CD4-positive, alpha-beta T cell treated with Interferon alpha-2 for 1 hour (primary cell): ENCODE results near the gene LAYN.
A peak's percentile ranks its signal among the peaks of the same experiment; 100 is the strongest.

Experiments used
- DNase-seq, 2 donors: peaks; one replicate each; pipeline ENCODE4 v3.0.0-alpha.2; 2020 to 2022

The LAYN gene

DNA sequence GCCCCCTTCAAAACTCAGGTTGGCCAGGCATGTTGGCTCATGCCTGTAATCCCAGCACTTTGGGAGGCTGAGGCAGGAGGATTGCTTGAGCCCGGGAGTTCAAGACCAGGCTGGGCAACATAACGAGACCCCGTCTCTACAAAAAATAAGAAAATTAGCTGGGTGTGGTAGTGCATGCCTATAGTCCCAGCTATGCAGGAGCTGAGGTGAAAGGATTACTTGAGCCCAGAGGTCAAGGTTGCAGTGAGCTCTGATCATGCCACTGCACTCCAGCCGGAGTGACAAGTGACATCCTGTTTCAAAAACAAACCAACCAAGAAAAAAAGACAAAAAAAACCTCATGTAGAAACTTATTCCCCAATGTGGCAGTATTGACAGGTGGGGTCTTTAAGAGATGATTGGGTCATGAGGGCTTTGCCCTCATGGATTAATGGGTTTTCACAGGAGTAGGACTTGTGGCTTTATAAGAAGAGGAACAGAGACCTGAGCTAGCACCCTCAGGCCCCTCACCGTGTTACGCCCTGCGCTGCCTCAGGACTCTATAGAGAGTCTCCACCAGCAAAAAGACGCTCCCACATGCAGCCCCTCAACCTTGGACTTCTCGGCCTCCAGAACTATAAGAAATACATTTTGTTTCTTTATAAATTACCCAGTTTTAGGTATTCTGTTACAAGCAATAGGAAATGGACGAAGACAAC is 22.3 kb downstream of the LAYN start:
- DNase-seq: no peak

DNA sequence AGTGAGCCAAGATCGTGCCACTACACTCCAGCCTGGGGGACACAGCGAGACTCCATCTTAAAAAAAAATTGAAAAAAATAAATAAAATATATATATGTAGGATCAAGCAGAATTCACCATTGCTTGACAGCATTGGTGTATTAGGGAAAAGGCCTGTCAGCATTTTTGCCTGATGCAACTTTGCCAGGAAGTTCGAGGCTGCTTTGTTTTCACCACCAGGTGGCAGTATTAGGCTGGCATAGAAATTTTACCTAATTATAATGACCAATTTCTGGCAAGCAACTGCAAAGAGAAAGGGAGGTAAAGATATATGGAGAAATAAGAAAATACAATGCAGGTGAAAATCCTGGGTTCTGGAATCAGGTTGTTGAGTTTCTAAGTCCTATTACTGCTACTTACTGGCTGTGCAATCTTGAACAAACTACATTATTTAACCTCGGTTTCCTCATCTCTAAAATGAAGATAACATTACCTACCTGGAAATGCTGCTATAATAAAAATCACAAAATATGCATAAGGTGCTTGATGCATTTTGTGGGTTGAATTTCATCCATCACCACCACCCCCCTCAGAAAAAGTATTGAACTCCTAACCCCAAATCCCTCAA is 24.7 kb downstream of the LAYN start:
- DNase-seq: peak; percentile 45 to 73

DNA sequence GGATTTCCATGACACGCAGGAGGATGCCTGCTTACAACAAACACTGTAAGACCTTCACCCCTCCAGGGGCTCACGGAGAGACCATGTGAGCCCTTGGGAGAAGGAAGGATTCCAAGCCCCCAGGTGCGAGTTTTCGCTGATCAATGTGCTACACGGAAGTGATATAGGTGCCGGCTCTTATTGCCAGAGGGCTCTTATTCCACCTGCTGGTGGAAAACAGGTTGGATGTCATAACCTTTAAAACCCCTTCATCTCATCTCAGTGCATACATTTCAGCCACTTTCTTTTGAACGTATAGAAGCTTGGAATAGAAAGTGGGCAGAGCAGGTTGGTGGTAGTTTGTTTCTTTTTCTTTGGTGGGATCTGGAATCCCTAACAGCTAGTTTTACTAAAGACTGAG is 25.8 kb downstream of the LAYN start:
- DNase-seq: no peak

DNA sequence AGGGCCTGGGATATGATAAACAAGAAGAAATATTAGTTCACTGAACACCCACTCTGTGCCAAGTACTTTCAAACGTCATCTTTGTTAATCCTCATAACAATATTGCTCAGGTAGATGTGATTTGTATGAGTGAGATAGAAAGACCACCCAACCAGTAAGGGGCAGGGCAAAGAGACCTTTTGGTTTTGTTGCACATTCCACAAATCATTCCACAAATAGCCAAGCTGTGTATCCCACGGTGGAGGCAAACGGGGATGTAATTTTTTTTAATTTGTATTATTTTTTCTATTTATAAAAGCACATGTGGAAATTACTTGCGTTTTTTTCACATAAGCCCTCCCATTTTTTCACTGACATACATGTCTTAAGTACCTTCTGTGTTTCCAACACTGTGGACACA is 29.0 kb downstream of the LAYN start:
- no peak for DNase-seq

DNA sequence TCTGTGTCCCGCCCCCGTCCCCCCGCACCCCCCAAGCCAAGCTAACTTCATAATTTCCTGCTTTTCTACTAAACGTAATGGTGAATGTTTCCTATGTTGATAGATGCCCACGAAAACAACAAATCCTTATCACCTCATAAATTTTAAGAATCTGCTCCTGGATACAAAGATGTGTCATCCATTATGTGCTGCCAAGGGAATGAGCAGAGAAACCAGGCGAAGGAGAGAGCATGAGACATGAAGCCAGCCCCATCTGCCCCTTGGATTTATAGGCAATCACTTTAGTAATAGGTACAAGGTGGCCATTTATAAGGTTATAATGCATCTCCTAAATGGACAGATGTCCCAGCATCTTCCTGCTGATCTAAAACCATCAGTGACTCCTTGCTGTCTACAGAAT is 30.3 kb downstream of the LAYN start:
- DNase-seq: no peak

- DNase-seq: no peak
Measured at GRCh38 chr11:111571829-111572501, 31.4 kb downstream of the LAYN start.

DNA sequence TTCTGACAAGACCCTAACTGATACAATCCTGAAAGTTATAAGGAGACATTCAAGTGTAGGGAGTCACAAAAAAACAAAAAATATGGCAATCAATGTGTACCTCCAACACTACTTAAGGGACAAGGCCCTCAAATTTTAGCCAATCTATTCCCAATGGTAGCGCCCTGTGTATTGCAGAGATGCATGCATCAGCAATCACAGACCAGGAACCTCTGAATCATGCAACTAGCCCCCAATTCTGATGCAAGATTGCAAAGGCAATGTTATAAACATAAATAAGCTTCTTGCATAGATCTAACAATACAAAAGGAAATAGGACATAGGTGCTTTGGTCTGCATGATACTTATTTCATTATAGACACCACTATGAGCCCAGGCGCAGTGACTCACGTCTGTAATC is 32.1 kb downstream of the LAYN start:
- no peak for DNase-seq

DNA sequence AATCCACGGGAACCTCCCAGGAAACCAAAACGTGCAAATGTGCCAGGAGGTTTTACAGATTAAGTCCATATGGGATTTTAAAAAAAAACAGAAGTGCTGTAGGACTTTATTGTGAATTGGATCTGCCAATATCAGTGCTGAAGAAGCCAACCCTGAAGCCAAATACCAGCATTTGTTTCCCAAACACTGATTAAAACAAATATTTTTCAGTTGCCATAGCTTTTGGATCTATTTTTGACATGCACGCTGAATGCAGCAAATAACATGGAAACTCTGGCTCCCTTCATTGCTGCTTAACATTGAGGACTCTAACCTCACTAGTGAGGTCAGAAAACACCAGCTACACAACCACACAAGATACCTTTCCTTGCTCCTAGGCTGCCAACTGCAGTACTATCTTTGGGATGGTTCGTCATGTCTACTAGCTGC is 33.3 kb downstream of the LAYN start:
- DNase-seq: no peak

DNA sequence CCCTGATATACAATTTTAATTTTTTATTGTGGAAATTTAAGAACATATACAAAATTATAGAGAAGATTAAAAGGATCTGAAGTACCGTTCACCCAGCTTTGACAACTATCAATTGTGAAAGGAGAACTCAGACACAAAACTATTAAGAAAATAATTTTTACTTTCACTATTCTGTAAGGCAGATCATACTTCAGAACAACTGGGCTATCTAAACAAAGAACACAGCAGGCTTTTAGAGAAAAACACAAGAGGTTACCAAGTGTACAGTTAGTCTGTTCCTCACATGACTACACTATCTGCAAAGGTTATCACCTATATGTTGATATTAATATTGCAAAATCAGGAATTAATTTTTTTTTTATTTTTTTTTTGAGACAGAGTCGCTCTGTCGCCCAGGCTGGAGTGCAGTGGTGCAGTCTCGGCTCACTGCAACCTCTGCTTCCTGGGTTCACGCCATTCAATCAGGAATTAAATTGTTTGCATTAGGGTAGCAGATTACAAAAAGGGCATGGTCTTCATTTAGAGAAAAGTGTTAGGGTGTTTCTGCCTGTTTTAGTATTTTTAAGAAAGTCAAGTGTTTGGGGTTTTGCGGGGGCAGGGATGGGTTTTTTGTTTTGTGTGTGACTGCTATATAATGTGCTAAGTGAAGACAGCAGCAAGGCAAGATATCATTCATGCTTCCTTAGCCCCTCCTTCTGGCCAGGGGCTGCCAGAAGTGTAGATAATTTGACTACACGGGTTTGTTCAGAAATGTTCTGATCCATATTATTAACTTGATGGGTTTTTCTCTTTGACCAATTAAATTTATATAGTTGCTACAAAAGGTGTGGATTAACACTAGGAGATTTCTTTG is 34.1 kb downstream of the LAYN start:
- DNase-seq: no peak

DNA sequence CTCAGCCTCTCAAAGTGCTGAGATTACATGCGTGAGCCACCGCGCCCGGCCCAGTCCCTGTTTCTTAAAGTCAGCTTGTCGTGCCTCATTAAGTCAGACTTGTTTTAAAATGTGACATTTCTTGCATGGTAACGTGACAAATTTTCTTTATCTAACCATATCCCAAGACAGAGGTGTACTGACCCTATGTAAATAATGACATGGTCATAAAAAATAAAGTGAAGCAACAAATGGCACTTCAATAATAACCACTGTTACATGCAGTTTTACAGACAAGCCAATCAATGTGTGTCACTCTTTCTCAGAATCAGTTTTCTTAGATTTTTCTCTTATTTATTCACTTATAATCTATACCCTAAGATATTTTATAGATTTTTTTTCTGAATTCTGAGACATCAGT is 35.2 kb downstream of the LAYN start:
- DNase-seq: no peak

DNA sequence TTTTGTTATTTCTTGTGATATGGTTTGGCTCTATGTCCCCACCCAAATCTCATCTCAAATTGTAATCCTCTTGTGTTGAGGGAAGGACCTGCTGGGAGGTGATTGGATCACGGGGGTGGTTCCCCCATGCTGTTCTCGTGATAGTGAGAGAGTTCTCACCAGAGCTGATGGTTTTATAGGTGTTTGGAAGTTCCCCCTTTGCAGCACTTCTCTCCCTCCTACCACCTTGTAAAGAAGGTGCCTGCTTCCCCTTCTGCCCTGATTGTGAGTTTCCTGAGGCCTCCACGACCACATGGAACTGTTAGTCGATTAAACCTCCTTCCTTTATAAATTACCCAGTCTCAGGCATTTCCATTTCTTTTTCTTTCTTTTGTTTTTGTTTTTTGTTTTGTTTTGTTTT is 37.3 kb downstream of the LAYN start:
- DNase-seq: no peak

DNA sequence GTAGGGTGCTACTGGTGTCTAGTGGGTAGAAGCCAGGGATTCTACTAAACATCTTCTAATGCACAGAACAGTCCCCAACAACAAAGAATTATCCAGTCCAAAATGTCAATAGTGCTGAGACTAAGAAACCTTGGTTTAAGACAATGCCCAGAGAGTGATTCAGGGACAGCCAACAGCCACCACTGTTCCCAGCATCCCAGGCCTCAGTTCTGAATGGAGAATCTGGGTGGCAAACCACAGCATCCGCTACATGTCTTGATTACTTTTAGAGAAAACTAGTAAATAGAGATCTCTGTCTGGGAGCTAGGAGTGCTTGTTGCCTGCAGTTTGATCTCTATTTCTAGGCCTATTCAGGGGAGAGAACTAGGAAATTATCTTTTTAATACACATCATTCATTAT is 40.8 kb downstream of the LAYN start:
- no peak for DNase-seq

DNA sequence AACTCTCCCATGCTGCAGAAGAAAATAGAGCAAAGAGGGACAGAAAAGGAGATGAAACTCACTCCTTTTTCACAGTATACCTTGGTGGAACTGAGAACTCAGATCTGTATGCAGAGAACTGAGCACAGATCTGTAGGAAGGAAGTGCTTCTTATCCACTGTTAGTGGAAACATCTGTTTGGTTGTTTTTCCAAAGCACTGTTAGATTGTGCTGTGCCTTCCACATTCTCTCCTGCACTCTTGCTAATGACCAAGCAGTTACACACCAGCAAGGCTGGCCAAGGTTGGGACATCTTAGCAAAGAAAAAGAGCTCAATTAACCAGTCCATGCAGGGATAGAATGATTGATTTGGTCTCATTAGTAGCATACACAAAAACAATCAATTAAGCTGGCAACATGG is 41.6 kb downstream of the LAYN start:
- DNase-seq: no peak

- DNase-seq: no peak
Measured at GRCh38 chr11:111582881-111583280, 42.4 kb downstream of the LAYN start.

GRCh38 chr11:111585371-111585770 is 44.9 kb downstream of the LAYN start:
- no peak for DNase-seq

GRCh38 chr11:111586388-111586831 is 45.9 kb downstream of the LAYN start:
- peak; percentile 41 to 69 for DNase-seq

DNA sequence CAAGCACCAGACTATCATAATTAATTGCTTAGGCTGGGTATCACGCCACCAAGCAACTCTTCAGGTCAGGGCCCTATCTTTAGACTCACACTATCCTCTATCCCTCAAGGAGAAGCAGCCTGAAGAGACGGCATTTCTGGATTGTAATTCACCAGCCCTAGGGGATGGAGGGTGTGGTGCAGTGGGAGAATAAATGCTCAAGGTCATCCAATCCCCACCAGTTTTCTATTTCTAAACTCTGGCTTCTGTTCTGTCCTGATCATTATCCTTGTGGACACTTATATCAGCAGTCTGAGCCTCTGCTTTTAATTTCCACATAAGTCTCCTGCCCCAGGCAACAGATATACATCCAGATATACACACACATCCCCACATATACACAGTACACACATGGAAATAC is 48.6 kb downstream of the LAYN start:
- no peak for DNase-seq

GRCh38 chr11:111589886-111590499 is 49.5 kb downstream of the LAYN start:
- DNase-seq: no peak

- DNase-seq: no peak
Measured at GRCh38 chr11:111591187-111591960, 50.9 kb downstream of the LAYN start.

DNA sequence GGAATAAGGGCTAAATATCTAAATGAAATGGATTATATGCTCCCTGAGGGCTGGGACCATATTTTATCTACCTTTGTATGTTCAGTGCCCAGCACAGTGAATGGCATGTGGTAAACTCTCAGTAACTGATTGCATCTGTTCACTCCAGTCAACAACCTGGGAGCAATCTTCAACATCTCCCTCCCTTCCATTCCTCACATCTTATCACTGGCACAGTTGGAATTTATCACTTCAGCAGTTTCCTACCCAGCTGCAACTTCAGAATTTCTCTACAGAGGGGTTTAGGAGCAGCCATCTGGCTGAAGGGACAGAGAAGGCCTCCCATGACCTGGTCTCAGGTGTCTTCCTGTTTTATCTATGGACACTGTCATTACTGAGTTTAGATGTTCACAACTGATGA is 52.0 kb downstream of the LAYN start:
- DNase-seq: no peak

- no peak for DNase-seq
Measured at GRCh38 chr11:111596319-111596718, 55.8 kb downstream of the LAYN start.

DNA sequence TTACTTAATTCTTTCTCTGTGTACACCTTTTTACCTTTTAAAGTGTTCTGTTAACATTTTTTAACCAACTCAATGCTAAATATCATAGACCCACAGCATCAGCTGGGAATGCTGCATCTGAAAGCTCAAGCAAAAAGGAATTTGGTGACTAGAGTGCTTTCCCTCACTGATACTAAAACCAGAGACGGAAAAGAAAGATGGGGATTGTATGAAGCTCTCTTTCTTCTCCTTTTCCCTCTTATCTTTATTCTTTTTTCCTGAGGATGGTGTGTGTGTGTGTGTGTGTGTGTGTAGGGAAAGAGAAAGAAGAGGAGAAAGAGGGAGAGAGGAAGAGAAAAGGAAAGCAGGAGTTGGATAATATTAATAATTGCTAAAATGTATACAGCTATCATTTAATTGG is 57.6 kb downstream of the LAYN start:
- no peak for DNase-seq
